Activated T-cell treated with anti-CD3 and anti-CD28 coated beads for 4 hours (primary cell): ENCODE results near the gene TK2.
"Not testable (repeated sequence)": the region's sequence is repeated elsewhere in the genome, so short reads cannot be mapped to it uniquely, and the experiment has no call there.

Experiments
- DNase-seq: peaks from one replicate; pipeline ENCODE4 v3.0.0-alpha.2; 2020

TK2 gene

DNA sequence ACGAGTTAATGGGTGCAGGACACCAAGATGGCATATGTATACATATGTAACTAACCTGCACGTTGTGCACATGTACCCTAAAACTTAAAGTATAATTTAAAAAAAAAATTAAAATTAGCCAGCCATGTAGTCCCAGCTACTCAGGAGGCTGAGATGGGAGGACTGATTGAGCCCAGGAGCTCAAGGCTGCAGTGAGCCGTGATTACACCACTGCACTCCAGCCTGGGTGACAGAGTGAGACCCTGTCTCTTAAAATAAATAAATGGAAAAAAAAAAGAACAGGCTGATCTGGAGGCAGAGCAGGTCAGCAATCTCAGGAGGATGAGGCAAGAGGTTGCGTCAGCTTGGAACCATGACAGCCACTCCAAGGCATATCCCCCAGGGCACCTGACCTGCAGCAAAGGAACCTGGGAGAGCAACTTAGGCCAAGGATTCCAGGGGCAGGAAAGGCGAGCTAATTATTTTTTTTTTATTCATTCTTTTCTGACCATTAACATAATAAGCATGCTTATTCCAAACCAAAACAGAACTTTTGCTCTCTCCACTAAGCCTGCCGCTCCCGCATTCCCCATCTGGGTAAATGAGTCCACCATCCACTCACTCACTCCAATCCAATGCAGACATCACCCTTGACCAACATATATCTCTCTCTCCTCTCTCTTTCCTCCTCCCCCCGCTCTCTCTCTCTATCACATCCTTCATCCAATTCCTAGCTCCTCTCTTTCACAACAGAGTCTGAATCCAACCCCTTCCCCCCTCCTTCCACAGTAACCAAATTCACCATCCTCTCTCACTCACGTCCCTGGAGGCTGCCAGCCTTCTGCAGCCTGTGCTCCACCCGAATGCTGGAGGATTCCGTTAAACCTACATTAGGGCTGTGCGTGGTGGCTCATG lies 47.7 kb downstream of the TK2 start:
- no peak for DNase-seq

GRCh38 chr16:66501563-66501962 lies 48.4 kb downstream of the TK2 start:
- not testable (repeated sequence) for DNase-seq

GRCh38 chr16:66497921-66498320 lies 52.0 kb downstream of the TK2 start:
- DNase-seq, result not testable (repeated sequence)

DNA sequence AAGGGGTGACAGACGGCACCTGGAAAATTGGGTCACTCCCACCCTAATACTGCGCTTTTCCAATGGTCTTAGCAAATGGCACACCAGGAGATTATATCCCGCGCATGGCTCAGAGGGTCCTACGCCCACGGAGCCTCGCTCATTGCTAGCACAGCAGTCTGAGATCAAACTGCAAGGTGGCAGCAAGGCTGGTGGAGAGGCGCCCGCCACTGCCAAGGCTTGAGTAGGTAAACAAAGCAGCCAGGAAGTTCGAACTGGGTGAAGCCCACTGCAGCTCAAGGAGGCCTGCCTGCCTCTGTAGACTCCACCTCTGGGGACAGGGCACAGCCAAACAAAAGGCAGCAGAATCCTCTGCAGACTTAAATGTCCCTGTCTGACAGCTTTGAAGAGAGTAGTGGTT lies 53.7 kb downstream of the TK2 start:
- not testable (repeated sequence) for DNase-seq

DNA sequence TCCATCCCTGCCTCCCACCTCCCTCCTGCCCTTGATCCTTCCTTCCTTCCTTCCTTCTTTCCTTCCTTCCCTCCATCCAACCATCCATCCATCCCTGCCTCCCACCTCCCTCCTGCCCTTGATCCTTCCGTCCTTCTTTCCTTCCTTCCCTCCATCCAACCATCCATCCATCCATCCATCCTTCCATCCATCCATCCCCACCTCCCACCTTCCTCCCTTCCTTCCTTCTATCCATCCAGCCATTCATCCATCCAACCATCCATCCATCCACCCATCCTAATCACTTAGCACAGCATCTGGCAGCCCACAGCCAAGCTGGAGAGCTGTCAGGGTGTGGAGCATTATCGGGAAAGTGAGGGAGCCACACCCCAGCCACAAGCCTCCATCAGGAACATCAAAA lies 54.5 kb downstream of the TK2 start:
- no peak for DNase-seq

- no peak for DNase-seq
Observed at GRCh38 chr16:66494916-66495315, 55.0 kb downstream of the TK2 start.

- no peak for DNase-seq
Observed at GRCh38 chr16:66493490-66494401, 56.2 kb downstream of the TK2 start.

GRCh38 chr16:66491716-66492064 lies 58.2 kb downstream of the TK2 start:
- no peak for DNase-seq

GRCh38 chr16:66490774-66491715 lies 58.9 kb downstream of the TK2 start:
- no peak for DNase-seq

DNA sequence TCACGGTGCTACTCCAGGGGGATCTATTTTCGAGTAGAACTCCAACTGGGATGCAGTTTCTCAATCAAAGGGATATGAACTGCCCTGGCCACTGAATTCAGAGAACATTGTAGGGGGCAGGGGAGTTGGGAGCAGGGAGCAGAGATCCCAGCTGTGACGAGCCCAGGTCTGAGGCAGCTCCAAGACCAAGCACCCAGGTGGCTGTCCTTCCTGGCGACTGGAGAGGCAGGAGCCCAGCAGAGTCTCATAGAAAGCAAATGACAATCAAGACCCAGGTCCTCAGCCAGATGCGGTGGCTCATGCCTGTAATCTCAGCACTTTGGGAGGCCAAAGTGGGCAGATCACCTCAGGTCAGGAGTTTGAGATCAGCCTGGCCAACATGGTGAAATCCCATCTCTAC lies 60.1 kb downstream of the TK2 start:
- no peak for DNase-seq

DNA sequence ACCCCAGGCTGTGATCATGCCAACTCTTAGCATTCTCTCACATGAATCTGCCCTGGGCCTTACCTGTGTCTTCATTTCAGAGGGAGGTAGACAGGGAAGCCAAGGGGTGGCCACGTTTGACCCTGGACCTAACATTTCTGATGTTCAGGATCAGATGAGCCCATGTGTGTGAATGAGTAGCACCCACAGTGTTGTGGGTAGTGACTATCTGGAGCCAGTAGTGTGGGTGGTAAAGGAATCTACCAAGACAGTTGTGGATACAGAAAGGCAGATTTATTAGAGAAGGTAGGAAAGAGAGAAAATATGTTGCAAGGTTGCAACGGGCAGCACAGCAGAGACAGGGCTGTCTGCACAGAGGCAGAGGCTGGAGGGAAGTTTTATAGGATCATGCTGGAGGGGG lies 60.5 kb downstream of the TK2 start:
- no peak for DNase-seq

DNA sequence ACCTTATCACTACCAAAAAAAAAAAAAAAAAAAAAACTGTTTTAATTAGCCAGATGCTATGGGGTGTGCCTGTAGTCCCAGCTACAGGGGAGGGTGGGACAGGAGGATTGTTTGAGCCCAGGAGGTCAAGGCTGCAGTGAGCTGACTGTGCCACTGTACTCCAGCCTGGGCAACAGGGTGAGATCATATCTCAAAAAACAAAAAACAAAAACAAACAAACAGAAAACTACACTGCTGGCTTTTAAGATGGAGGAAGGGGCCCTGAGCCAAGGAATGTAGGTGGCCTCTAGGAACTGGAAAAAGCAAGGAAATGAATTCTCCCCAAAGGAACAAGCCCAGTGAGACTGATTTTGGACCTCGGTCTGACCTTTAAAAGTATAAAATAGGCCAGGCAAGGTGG lies 61.4 kb downstream of the TK2 start:
- no peak for DNase-seq

DNA sequence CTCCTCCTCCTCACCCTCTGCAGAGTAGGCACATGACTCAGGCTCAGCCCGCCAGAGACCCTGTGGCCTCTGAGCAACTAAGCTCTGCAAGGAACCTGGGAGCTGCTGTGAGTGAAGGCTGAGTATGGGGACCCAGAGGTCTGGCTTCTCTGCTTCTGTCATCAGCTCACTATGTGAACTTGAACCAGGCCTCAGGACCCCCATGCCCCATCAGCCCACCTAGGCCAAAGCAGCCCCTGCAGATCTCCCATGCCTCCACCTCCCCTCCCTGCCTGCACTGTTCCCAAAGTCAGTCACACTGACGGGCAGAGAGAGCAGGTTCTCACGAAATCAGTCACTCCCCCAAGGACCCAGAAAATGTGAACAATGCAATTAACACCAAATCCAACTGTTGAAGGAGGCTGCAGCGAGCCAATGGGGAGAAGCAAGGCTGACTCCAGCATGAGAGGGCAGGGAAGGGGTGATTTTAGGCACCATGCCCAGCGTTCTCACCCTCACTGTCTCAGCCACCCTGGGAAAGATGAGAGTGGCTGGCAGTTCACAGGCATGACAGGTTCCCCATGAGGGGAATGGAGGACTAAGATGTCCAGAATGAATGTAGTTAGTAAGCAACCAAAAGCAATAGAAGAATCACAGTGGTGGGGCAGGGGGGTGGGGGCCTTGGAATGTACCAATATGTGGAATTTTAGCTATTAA lies 62.2 kb downstream of the TK2 start:
- DNase-seq, result no peak

GRCh38 chr16:66486773-66487579 lies 62.9 kb downstream of the TK2 start:
- DNase-seq, result no peak

- DNase-seq, result no peak
Observed at GRCh38 chr16:66486199-66486772, 63.6 kb downstream of the TK2 start.

GRCh38 chr16:66485376-66485775 lies 64.5 kb downstream of the TK2 start:
- no peak for DNase-seq

DNA sequence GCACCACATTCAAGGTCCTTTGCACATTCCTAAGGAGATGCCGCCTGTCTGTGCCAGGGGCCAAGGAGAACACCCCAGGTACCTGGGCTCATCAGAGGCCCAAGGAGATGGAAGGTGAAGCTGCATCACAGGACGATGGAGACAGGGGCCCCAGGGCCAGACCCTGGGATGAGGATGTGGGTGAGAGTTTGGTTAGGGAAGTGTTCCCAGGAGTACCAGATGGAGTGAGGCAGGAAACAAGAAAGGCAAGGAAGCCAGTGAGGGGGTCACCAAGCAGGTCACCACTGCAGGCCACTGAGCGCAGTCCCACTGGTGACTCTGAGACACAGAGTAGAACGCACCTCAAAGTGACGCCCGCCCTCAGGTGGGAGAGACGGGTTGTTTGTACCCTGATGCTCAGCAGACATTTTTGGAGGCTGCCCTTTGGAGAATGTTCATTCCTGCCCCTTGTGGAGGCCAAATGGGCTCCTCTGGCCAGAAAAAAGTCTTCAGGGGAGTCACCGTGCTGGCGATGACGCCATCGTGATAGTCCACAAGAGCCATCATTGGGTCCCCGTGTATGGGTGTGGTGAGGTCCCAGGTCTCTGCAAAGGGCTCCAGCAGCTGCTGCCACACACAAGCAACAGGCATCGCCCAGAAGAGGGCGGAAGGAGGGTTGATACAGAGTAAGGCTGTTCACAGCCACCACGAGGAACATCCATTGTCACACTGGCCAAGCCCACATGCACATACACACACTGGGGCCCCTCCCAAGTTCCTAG lies 65.3 kb downstream of the TK2 start:
- no peak for DNase-seq

DNA sequence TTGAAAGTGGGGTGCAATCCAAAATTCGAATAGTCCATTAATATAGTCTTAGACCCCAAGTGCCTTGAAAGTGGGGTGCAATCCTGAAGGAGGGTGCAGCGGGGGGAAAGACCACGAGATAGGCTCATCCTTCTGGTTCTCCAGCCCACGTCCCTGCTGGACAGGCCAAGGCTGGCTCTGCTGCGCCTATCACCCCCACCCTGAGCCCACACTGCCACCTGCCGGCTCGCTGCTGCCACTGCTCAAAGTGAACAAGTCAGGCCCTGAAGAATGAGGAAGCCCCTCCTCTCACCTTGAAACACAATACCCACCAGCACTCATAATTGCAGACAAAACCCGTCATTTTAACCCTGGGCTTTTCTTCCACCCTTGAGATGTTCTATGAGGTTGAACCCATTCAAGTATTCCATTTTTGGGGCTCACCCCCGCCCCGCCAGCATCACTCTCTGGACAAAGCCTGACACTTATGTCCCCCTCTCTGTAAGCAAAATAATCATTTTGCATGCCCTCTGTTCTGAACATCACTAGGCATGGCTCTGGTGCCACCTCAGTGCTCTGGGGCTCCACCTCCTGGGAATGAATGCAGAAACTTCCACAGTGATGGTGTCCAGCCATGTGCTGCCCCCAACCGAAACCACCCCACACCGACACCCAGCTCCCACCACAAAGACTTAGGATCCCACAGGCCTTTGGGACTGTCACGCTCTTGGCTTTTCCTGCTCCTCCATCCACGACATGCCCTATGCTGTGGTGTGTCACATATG lies 66.1 kb downstream of the TK2 start:
- DNase-seq, result peak; percentile 62

- no peak for DNase-seq
Observed at GRCh38 chr16:66481943-66482390, 68.0 kb downstream of the TK2 start.
